ENCODE results near the gene GLRX2.

DNA sequence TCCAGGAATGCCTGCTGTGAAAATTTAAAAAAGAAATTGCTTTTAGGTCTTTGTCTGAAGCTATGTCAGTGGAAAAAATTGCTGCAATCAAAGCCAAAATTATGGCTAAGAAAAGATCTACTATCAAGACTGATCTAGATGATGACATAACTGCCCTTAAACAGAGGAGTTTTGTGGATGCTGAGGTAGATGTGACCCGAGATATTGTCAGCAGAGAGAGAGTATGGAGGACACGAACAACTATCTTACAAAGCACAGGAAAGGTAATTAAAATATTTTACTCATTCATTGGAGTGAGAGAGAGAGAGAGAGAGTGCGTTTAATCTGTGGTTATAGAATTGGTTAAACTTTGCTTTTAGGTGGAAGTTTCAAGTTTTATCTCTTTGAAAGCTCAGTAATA lies 36.6 kb upstream of the GLRX2 start:
- TF ChIP-seq, protein P1, sequence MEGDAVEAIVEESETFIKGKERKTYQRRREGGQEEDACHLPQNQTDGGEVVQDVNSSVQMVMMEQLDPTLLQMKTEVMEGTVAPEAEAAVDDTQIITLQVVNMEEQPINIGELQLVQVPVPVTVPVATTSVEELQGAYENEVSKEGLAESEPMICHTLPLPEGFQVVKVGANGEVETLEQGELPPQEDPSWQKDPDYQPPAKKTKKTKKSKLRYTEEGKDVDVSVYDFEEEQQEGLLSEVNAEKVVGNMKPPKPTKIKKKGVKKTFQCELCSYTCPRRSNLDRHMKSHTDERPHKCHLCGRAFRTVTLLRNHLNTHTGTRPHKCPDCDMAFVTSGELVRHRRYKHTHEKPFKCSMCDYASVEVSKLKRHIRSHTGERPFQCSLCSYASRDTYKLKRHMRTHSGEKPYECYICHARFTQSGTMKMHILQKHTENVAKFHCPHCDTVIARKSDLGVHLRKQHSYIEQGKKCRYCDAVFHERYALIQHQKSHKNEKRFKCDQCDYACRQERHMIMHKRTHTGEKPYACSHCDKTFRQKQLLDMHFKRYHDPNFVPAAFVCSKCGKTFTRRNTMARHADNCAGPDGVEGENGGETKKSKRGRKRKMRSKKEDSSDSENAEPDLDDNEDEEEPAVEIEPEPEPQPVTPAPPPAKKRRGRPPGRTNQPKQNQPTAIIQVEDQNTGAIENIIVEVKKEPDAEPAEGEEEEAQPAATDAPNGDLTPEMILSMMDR (IDR thresholded peaks at IDR 0.05), result no peak
- TF ChIP-seq POLR2AphosphoS5 (IDR thresholded peaks at IDR 0.05; ENCODE audit: insufficient read depth in 1 of 2, low read depth in 1 of 2) (no peak), POLR2A (IDR thresholded peaks at IDR 0.05) (no peak)

Measured in vagina (tissue), 2 donors.